ENCODE results near the gene USP15. TPM values are rescaled to one million over a fixed set of nuclear protein-coding genes. Genes with fewer than 3 reads are reported as not detected.

The USP15 gene
- total RNA-seq, 1 donor from 2014 or later, result 50.9 TPM

- TF ChIP-seq CTCF (IDR thresholded peaks at IDR 0.05; ENCODE audit: unreplicated experiment), result no peak
- Mint-ChIP-seq H3K27ac (peak overlapping the region; percentile 40), H3K36me3 (peaks cover 5% of the 10 kb centered on the region), H3K9me3 (no peaks in the 10 kb centered on the region), H3K4me1 (peaks cover 15% of the 10 kb centered on the region), H3K27me3 (ENCODE audit: low read depth) (no peaks in the 10 kb centered on the region), H3K4me3 (no peak overlapping the region)
- DNase-seq (ENCODE audit: low spot score in 2 of 2, unreplicated experiment in 2 of 2), result no peak
Observed at GRCh38 chr12:62256408-62257096, 3.7 kb upstream of the USP15 start.

GRCh38 chr12:62258231-62258630 is 2.0 kb upstream of the USP15 start:
- peaks cover 19% of the 10 kb centered on the region for H3K4me1 Mint-ChIP-seq
- H3K4me3 Mint-ChIP-seq, result no peak overlapping the region
- peaks cover under 1% of the 10 kb centered on the region for H3K36me3 Mint-ChIP-seq
- no peak for DNase-seq (ENCODE audit: low spot score in 2 of 2, unreplicated experiment in 2 of 2)
- no peaks in the 10 kb centered on the region for H3K27me3 Mint-ChIP-seq (ENCODE audit: low read depth)
- H3K27ac Mint-ChIP-seq, result no peak overlapping the region
- H3K9me3 Mint-ChIP-seq, result no peaks in the 10 kb centered on the region
- no peak for TF ChIP-seq CTCF (IDR thresholded peaks at IDR 0.05; ENCODE audit: unreplicated experiment)

- Mint-ChIP-seq H3K27ac (peak overlapping the region; percentile 99), H3K27me3 (ENCODE audit: low read depth) (no peaks in the 10 kb centered on the region)
Observed at GRCh38 chr12:62258941-62259630, 1.1 kb upstream of the USP15 start.

GRCh38 chr12:62259631-62259992 is 592 bp upstream of the USP15 start:
- no peaks in the 10 kb centered on the region for H3K9me3 Mint-ChIP-seq
- no peak for DNase-seq (ENCODE audit: low spot score in 2 of 2, unreplicated experiment in 2 of 2)
- peaks cover 21% of the 10 kb centered on the region for H3K4me1 Mint-ChIP-seq
- no peaks in the 10 kb centered on the region for H3K36me3 Mint-ChIP-seq
- peak overlapping the region; percentile 99 for H3K27ac Mint-ChIP-seq
- TF ChIP-seq CTCF (IDR thresholded peaks at IDR 0.05; ENCODE audit: unreplicated experiment), result no peak
- no peaks in the 10 kb centered on the region for H3K27me3 Mint-ChIP-seq (ENCODE audit: low read depth)
- H3K4me3 Mint-ChIP-seq, result peak overlapping the region; percentile 95

More at GRCh38 chr12:62258941-62259630, 1.1 kb upstream of the USP15 start:
- no peak for DNase-seq (ENCODE audit: low spot score in 2 of 2, unreplicated experiment in 2 of 2)
- H3K9me3 Mint-ChIP-seq, result no peaks in the 10 kb centered on the region
- H3K4me1 Mint-ChIP-seq, result peaks cover 21% of the 10 kb centered on the region
- H3K4me3 Mint-ChIP-seq, result peak overlapping the region; percentile 95
- no peak for TF ChIP-seq CTCF (IDR thresholded peaks at IDR 0.05; ENCODE audit: unreplicated experiment)
- no peaks in the 10 kb centered on the region for H3K36me3 Mint-ChIP-seq

- Mint-ChIP-seq H3K4me1 (peaks cover 21% of the 10 kb centered on the region), H3K27me3 (ENCODE audit: low read depth) (no peaks in the 10 kb centered on the region), H3K9me3 (no peaks in the 10 kb centered on the region), H3K36me3 (no peaks in the 10 kb centered on the region), H3K27ac (peak overlapping the region; percentile 99), H3K4me3 (peak overlapping the region; percentile 95)
- DNase-seq (ENCODE audit: low spot score in 2 of 2, unreplicated experiment in 2 of 2), result no peak
- TF ChIP-seq CTCF (IDR thresholded peaks at IDR 0.05; ENCODE audit: unreplicated experiment), result no peak
Observed at GRCh38 chr12:62260733-62261683, 804 bp downstream of the USP15 start.

Measured in mesothelial cell of epicardium (in vitro differentiated cells).